K562 (cell line): ENCODE measurements around the gene ARMS2. TPM values are rescaled to one million over a fixed set of nuclear protein-coding genes. Genes with fewer than 3 reads are reported as not detected.

Source experiments
- ATAC-seq: fragments of 200-7000 bp; cut with Tn5 transposase; 3 replicates; pipeline ENCODE4 v1.9.1; 2020; ENCODE audit warnings: moderate library complexity
- BruUV-seq: library from RNA; stranded (reverse); fragments of 400-500 nt; replicated peaks from 2 replicates; lab custom pipeline; 2021; lab: Mats Ljungman, UMichigan
- CTCF ChIA-PET: fragments of 300-600 bp; formaldehyde crosslinking; extraction: SDS; loops from one replicate; lab custom pipeline; 2021; ENCODE audit warnings: low intra/inter-chr PET ratio; lab: Yijun Ruan, JAX
- POLR2A ChIA-PET: fragments of 300-600, 350-650 bp; sonication (Branson Sonifier 250); formaldehyde crosslinking; extraction: SDS; loops from one replicate; lab custom pipeline; 2021; ENCODE audit warnings: antibody characterized with exemption, inconsistent platforms; lab: Yijun Ruan, JAX
- DNase-seq, 4 experiments: peaks; one replicate each; pipeline versions ENCODE4 v3.0.0 to v3.0.0-alpha.2; 2011 to 2018; ENCODE audit warnings: low spot score in 3 of 4, mixed read lengths in 3 of 4; ENCODE audit errors: extremely low read depth in 1 of 4
- FAIRE-seq: peaks from 2 replicates; lab custom pipeline; 2011; peaks lifted over from hg19 to GRCh38; lab: Jason Lieb, UNC
- H2AFZ ChIP-seq: 2 replicates; pipeline ENCODE4 v1.6.0; 2011; ENCODE audit warnings: low read depth, low read length, control low read depth, inconsistent platforms
- H3K27ac ChIP-seq: fragments of 200-600 bp; 3 replicates; pipeline ENCODE4 v1.8.0; 2011; ENCODE audit warnings: low read depth, mild to moderate bottlenecking, control low read depth, inconsistent platforms, low read length, moderate library complexity, mixed read lengths; ENCODE audit errors: extremely low read depth
- H3K27me3 ChIP-seq, 2 experiments: fragments of 300-600 bp in 1 of 2; 2 replicates in 1 of 2; 3 replicates in 1 of 2; pipeline versions ENCODE4 v1.6.0 to v1.8.0; 2011; ENCODE audit warnings: inconsistent platforms in 2 of 2, low read length in 2 of 2, mild to moderate bottlenecking in 1 of 2, mixed read lengths in 1 of 2, moderate library complexity in 1 of 2; ENCODE audit not compliant: control insufficient read depth in 2 of 2, insufficient read depth in 2 of 2
- H3K36me3 ChIP-seq: fragments of 300-600 bp; 3 replicates; pipeline ENCODE4 v1.8.0; 2011; ENCODE audit warnings: mild to moderate bottlenecking, low read length, inconsistent platforms; ENCODE audit not compliant: control insufficient read depth, insufficient read depth
- H3K4me1 ChIP-seq, 2 experiments: fragments of 200-600 bp in 1 of 2; replicated peaks in 1 of 2; 2 replicates in 1 of 2; 3 replicates in 1 of 2; pipeline versions ENCODE4 v1.5.1 to v1.8.0; 2011; ENCODE audit warnings: inconsistent platforms in 2 of 2, low read length in 2 of 2, mild to moderate bottlenecking in 1 of 2, mixed read lengths in 1 of 2, moderate library complexity in 1 of 2; ENCODE audit not compliant: control insufficient read depth in 2 of 2, insufficient read depth in 2 of 2
- H3K4me2 ChIP-seq: 2 replicates; pipeline ENCODE4 v1.6.1; 2011; ENCODE audit warnings: low read length, control low read depth, inconsistent platforms, mixed read lengths; ENCODE audit not compliant: insufficient read depth
- H3K4me3 ChIP-seq: fragments of 200-600 bp; sonication (generic), shearing (Covaris generic); 2 replicates; pipeline ENCODE4 v1.5.1; 2016; ENCODE audit warnings: control low read depth, inconsistent platforms
- H3K79me2 ChIP-seq: fragments of 200-600 bp; 3 replicates; pipeline ENCODE4 v1.8.0; 2011; ENCODE audit warnings: low read length, inconsistent platforms; ENCODE audit not compliant: control insufficient read depth, insufficient read depth
- H3K9ac ChIP-seq, 2 experiments: 2 replicates each; pipeline versions ENCODE4 v1.6.0 to v1.6.1; 2011; ENCODE audit warnings: low read depth in 2 of 2, low read length in 2 of 2, control low read depth in 1 of 2, inconsistent platforms in 1 of 2, mild to moderate bottlenecking in 1 of 2, mixed read lengths in 1 of 2; ENCODE audit not compliant: insufficient read depth in 1 of 2
- H3K9me1 ChIP-seq: one replicate; pipeline ENCODE4 v1.6.0; 2011; ENCODE audit warnings: inconsistent platforms, mild to moderate bottlenecking, low read length, moderate library complexity; ENCODE audit not compliant: control insufficient read depth, insufficient read depth
- H3K9me3 ChIP-seq: replicated peaks from 2 replicates; pipeline ENCODE4 v1.5.1; 2011; ENCODE audit warnings: low read depth, low read length, inconsistent platforms; ENCODE audit not compliant: control insufficient read depth, insufficient read depth
- H4K20me1 ChIP-seq: replicated peaks from 2 replicates; pipeline ENCODE4 v1.6.1; 2011; ENCODE audit warnings: low read length, inconsistent platforms, mixed read lengths; ENCODE audit not compliant: control insufficient read depth, insufficient read depth
- NR2C2 ChIP-seq, 2 experiments: fragments of 200-800 bp in 1 of 2; sonication (Bioruptor generic) in 1 of 2; sonication (generic) in 1 of 2; formaldehyde crosslinking in 1 of 2; IDR thresholded peaks; 2 replicates each; pipeline versions ENCODE4 v1.6.1 to v1.8.0; 2016 to 2022; ENCODE audit warnings: mild to moderate bottlenecking in 1 of 2, missing compliant biosample characterization in 1 of 2, missing genetic modification characterization in 1 of 2, missing genetic modification reagents in 1 of 2
- TARDBP ChIP-seq: fragments of 450-650 bp; IDR thresholded peaks from 2 replicates; pipeline ENCODE4 v1.6.1; 2016
- TRIM28 ChIP-seq: fragments of 450-650 bp; IDR thresholded peaks from 2 replicates; pipeline ENCODE4 v1.6.1; 2017
- WGBS: fragments of 100-300 bp; shearing (Covaris generic); methylation state at CpG from one replicate; pipeline ENCODE4 v1.1.6; 2016; ENCODE audit warnings: low coverage, mixed read lengths; ENCODE audit not compliant: insufficient coverage; ENCODE audit errors: missing lambda C conversion rate; 5-methylcytosine and 5-hydroxymethylcytosine counted together
- in situ Hi-C: fragments of 300-500 bp; cut with MboI; formaldehyde crosslinking; loops from 4 replicates; pipeline ENCODE4 v1.15.0; 2018; ENCODE audit warnings: inconsistent platforms, mixed read lengths
- intact Hi-C: fragments of 100-400 bp; cut with micrococcal nuclease; formaldehyde crosslinking; loops from 2 replicates; pipeline ENCODE4 v1.14.2; 2022
- polyA plus RNA-seq, 8 experiments: library from polyadenylated mRNA; depleted of rRNA in 4 of 8; stranded (reverse) in 5 of 8; unstranded in 3 of 8; fragments of >200 nt; fragmentation: Nextera tagmentation in 2 of 8; fragmentation: Illumina TruSeq in 1 of 8; extraction: Ambion mirVana in 2 of 8; extraction: Trizol in 1 of 8; gene quantifications; 2 replicates each; pipeline versions ENCODE4 v1.2.1 to v1.2.3, GENCODE V29; 2011 to 2014; ENCODE audit warnings: inconsistent platforms in 1 of 8, missing spikeins in 1 of 8
- total RNA-seq, 7 experiments: library from RNA; depleted of rRNA in 6 of 7; stranded (reverse); fragments of >200 nt in 6 of 7; fragmentation: Illumina TruSeq in 2 of 7; extraction: Trizol in 2 of 7; gene quantifications; 2 replicates each; pipeline versions ENCODE4 v1.2.1 to v1.2.3, GENCODE V29; 2011 to 2021; ENCODE audit warnings: low replicate concordance in 1 of 7

The ARMS2 gene
- total and polyA plus RNA-seq, 9 of the 15 experiments (the other 6 are each of a cell fraction or from before 2014, with no cell fraction given) = not detected

GRCh38 chr10:122449153-122449552, 5.3 kb upstream of the ARMS2 start:
- no peak for DNase-seq
- Histone ChIP-seq H3K4me3 (no peak overlapping the region), H3K9me3 (no peaks in the 10 kb centered on the region), H3K36me3 (no peaks in the 10 kb centered on the region), H3K27ac (no peak overlapping the region), H3K27me3 (no peaks in the 10 kb centered on the region), H2AFZ (no peak overlapping the region), H3K4me1 (no peaks in the 10 kb centered on the region), H3K9ac (no peak overlapping the region), H3K9me1 (no peaks in the 10 kb centered on the region), H3K79me2 (no peaks in the 10 kb centered on the region), H3K4me2 (no peak overlapping the region), H4K20me1 (no peaks in the 10 kb centered on the region)
- POLR2A ChIA-PET = no interaction called here
- CTCF ChIA-PET = no interaction called here
- no peak for TF ChIP-seq TARDBP
- 2% methylated on average over 4 of the region's 4 CpGs for WGBS
- in situ Hi-C loops = loop anchor here (25.0 kb wide), 1 partner anchor 312 kb away; no protein-coding TSS in a partner anchor
- ATAC-seq = no peak
- no peak for FAIRE-seq
- intact Hi-C loops = no loop called here
- no TSS peak for BruUV-seq

GRCh38 chr10:122450353-122450990, 4.0 kb upstream of the ARMS2 start:
- CTCF ChIA-PET = no interaction called here
- intact Hi-C loops (no loop called here), in situ Hi-C loops (no loop called here)
- H3K4me2 ChIP-seq = no peak overlapping the region
- no peaks in the 10 kb centered on the region for H3K79me2 ChIP-seq
- no peaks in the 10 kb centered on the region for H3K9me1 ChIP-seq
- H2AFZ ChIP-seq = no peak overlapping the region
- WGBS = 1% methylated on average over 13 of the region's 14 CpGs
- POLR2A ChIA-PET = interaction anchor here (0.7 kb wide), 1 partner anchor 162 kb away, joined by 4 read pairs; no protein-coding TSS in a partner anchor
- no peaks in the 10 kb centered on the region for H3K27me3 ChIP-seq
- H3K4me1 ChIP-seq = no peaks in the 10 kb centered on the region
- TF ChIP-seq TRIM28 (no peak), NR2C2 (CRISPR knock-in tag; IDR thresholded peaks at IDR 0.05) (no peak), NR2C2 (tag; IDR thresholded peaks at IDR 0.05) (no peak)
- no peak for DNase-seq
- ATAC-seq = no peak
- no peaks in the 10 kb centered on the region for H4K20me1 ChIP-seq
- H3K9ac ChIP-seq = no peak overlapping the region
- H3K36me3 ChIP-seq = no peaks in the 10 kb centered on the region
- no peak overlapping the region for H3K4me3 ChIP-seq
- FAIRE-seq = no peak
- H3K9me3 ChIP-seq = no peaks in the 10 kb centered on the region
- no peak overlapping the region for H3K27ac ChIP-seq
- no TSS peak for BruUV-seq
